OCI-LY7 (cell line): ENCODE measurements around the gene CHML. TPM values are rescaled to one million over a fixed set of nuclear protein-coding genes. Genes with fewer than 3 reads are reported as not detected.

Source experiments
- BruUV-seq: library from RNA; stranded (reverse); fragments of 400-500 nt; replicated peaks from 2 replicates; lab custom pipeline; 2021; lab: Mats Ljungman, UMichigan
- CTCF ChIA-PET: fragments of 300-600 bp; sonication (Branson Sonifier 250); formaldehyde crosslinking; loops from one replicate; lab custom pipeline; 2022; ENCODE audit warnings: antibody characterized with exemption; ENCODE audit not compliant: unreplicated experiment; lab: Charles Lee
- POLR2A ChIA-PET: fragments of 300-600 bp; sonication (Branson Sonifier 250); formaldehyde crosslinking; loops from one replicate; lab custom pipeline; 2022; ENCODE audit warnings: antibody characterized with exemption; lab: Charles Lee
- DNase-seq: peaks from one replicate; pipeline ENCODE4 v3.0.0-alpha.2; 2015; ENCODE audit warnings: low spot score
- H2AFZ ChIP-seq: fragments of 200-600 bp; sonication (generic), shearing (Covaris generic); 2 replicates; pipeline ENCODE4 v1.6.1; 2014; ENCODE audit warnings: mild to moderate bottlenecking, antibody characterized with exemption, low read length, moderate library complexity
- H3K27ac ChIP-seq: fragments of 200-600 bp; sonication (generic); 2 replicates; pipeline ENCODE4 v1.5.1; 2014; ENCODE audit warnings: mixed run types, low read depth, mild to moderate bottlenecking, moderate library complexity, low read length, inconsistent platforms; ENCODE audit not compliant: poor library complexity, severe bottlenecking
- H3K36me3 ChIP-seq: fragments of 200-600 bp; sonication (generic); 2 replicates; pipeline ENCODE4 v1.6.1; 2014; ENCODE audit warnings: mild to moderate bottlenecking, antibody characterized with exemption, low read length, moderate library complexity, mixed read lengths; ENCODE audit not compliant: insufficient read depth
- H3K4me1 ChIP-seq: fragments of 200-600 bp; sonication (generic); 2 replicates; pipeline ENCODE4 v1.5.1; 2014; ENCODE audit warnings: mild to moderate bottlenecking, low read length; ENCODE audit not compliant: insufficient read depth, poor library complexity, severe bottlenecking
- H3K4me2 ChIP-seq: fragments of 200-600 bp; sonication (generic); 2 replicates; pipeline ENCODE4 v1.6.1; 2014; ENCODE audit warnings: mild to moderate bottlenecking, low read length
- H3K4me3 ChIP-seq: fragments of 200-600 bp; sonication (generic); 2 replicates; pipeline ENCODE4 v1.5.1; 2014; ENCODE audit warnings: mild to moderate bottlenecking, low read depth, low read length; ENCODE audit not compliant: poor library complexity, severe bottlenecking
- H3K79me2 ChIP-seq: fragments of 200-600 bp; sonication (generic); 2 replicates; pipeline ENCODE4 v1.6.1; 2016; ENCODE audit warnings: low read depth, mild to moderate bottlenecking, low read length, moderate library complexity, mixed read lengths; ENCODE audit not compliant: insufficient read depth
- H3K9me2 ChIP-seq: fragments of 200-600 bp; sonication (generic); 2 replicates; pipeline ENCODE4 v1.6.1; 2016; ENCODE audit warnings: mild to moderate bottlenecking, low read length, mixed read lengths; ENCODE audit not compliant: insufficient read depth
- H3K9me3 ChIP-seq: fragments of 200-600 bp; sonication (generic); 2 replicates; pipeline ENCODE4 v1.6.1; 2014; ENCODE audit warnings: mild to moderate bottlenecking, mixed run types, low read length, mixed read lengths
- H4K20me1 ChIP-seq: fragments of 200-600 bp; sonication (generic); 2 replicates; pipeline ENCODE4 v1.6.1; 2014; ENCODE audit warnings: mild to moderate bottlenecking, antibody characterized with exemption, low read length, moderate library complexity, mixed read lengths; ENCODE audit not compliant: insufficient read depth
- EZH2phosphoT487 ChIP-seq: fragments of 200-600 bp; sonication (generic); IDR thresholded peaks from 2 replicates; pipeline ENCODE4 v1.6.1; 2018; ENCODE audit warnings: low read depth, borderline replicate concordance, mild to moderate bottlenecking, mixed run types, antibody characterized with exemption, low read length, moderate library complexity, mixed read lengths
- intact Hi-C: fragments of 100-400 bp; cut with micrococcal nuclease; formaldehyde crosslinking; loops from one replicate; pipeline ENCODE4 v1.10.0; 2022; ENCODE audit not compliant: unreplicated experiment
- total RNA-seq, 2 experiments: library from RNA; depleted of rRNA in 1 of 2; stranded (reverse); fragments of >200 nt in 1 of 2; shearing (Covaris generic) in 1 of 2; gene quantifications; 2 replicates each; pipeline ENCODE4 v1.2.3, GENCODE V29; 2014 to 2022
- TF ChIP-seq, protein P1 (sequence below): fragments of 200-600 bp; sonication (generic); conservative IDR thresholded peaks from 2 replicates; pipeline ENCODE4 v1.5.1; 2014; ENCODE audit warnings: mild to moderate bottlenecking, antibody characterized with exemption, low read length, moderate library complexity, mixed read lengths

CHML gene
- total RNA-seq, 2 experiments from 2014 or later, result 10.7 to 22.6 TPM

DNA sequence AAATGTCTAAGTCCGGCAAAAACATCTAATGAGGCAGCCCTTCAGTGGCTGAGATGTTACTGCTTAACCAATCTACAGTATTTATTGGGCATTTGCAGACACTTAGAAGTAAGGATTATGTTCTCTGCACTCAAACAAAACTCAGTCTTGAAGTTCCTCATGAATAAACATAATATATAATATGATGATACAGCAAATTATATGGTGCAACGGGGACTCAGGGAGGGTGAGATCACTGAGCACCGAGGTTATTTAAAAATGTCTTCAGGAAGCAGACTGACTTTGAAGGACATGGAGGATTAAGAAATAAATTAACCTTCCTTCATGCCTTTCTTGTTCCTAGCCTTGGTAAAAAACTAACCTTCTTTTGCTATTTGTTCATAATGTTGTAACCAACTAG, 39.8 kb upstream of the CHML start:
- H3K36me3 ChIP-seq, result no peaks in the 10 kb centered on the region
- BruUV-seq, result no TSS peak
- no peak overlapping the region for H3K4me2 ChIP-seq
- TF ChIP-seq, protein P1, sequence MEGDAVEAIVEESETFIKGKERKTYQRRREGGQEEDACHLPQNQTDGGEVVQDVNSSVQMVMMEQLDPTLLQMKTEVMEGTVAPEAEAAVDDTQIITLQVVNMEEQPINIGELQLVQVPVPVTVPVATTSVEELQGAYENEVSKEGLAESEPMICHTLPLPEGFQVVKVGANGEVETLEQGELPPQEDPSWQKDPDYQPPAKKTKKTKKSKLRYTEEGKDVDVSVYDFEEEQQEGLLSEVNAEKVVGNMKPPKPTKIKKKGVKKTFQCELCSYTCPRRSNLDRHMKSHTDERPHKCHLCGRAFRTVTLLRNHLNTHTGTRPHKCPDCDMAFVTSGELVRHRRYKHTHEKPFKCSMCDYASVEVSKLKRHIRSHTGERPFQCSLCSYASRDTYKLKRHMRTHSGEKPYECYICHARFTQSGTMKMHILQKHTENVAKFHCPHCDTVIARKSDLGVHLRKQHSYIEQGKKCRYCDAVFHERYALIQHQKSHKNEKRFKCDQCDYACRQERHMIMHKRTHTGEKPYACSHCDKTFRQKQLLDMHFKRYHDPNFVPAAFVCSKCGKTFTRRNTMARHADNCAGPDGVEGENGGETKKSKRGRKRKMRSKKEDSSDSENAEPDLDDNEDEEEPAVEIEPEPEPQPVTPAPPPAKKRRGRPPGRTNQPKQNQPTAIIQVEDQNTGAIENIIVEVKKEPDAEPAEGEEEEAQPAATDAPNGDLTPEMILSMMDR, result no peak
- TF ChIP-seq EZH2phosphoT487, result no peak
- no peaks in the 10 kb centered on the region for H3K79me2 ChIP-seq
- H3K4me1 ChIP-seq, result peaks cover 34% of the 10 kb centered on the region
- no peak overlapping the region for H3K4me3 ChIP-seq
- H3K9me2 ChIP-seq, result no peaks in the 10 kb centered on the region
- no peak overlapping the region for H2AFZ ChIP-seq
- ChIA-PET POLR2A (interaction anchor here (1.1 to 1.8 kb wide), 3 partner anchors 10 to 159 kb away, joined by 3 to 4 read pairs (median 4); no protein-coding TSS in a partner anchor), CTCF (no interaction called here)
- no peak for DNase-seq
- no peak overlapping the region for H3K27ac ChIP-seq
- H3K9me3 ChIP-seq, result 0 out of 2 replicates have a peak, but pooled peaks cover 6% of the 10 kb centered on the region
- intact Hi-C loops, result no loop called here
- no peaks in the 10 kb centered on the region for H4K20me1 ChIP-seq

GRCh38 chr1:241679404-241679803, 39.2 kb upstream of the CHML start:
- Histone ChIP-seq H3K79me2 (no peaks in the 10 kb centered on the region), H3K9me2 (no peaks in the 10 kb centered on the region), H3K4me2 (no peak overlapping the region), H3K9me3 (0 out of 2 replicates have a peak, but pooled peaks cover 6% of the 10 kb centered on the region), H3K4me1 (peaks cover 34% of the 10 kb centered on the region), H3K36me3 (no peaks in the 10 kb centered on the region), H3K4me3 (no peak overlapping the region), H3K27ac (no peak overlapping the region), H4K20me1 (no peaks in the 10 kb centered on the region), H2AFZ (no peak overlapping the region)
- BruUV-seq, result no TSS peak
- CTCF ChIA-PET, result no interaction called here
- DNase-seq, result no peak
- TF ChIP-seq EZH2phosphoT487, result no peak
- TF ChIP-seq, protein P1, result no peak
- POLR2A ChIA-PET, result interaction anchor here (0.6 to 1.8 kb wide), 9 partner anchors 8 to 1084 kb away, joined by 3 to 7 read pairs (median 4); partner anchors contain the start of genes CHML, KMO and OPN3
- intact Hi-C loops, result no loop called here

- Histone ChIP-seq H3K79me2 (no peaks in the 10 kb centered on the region), H2AFZ (no peak overlapping the region; the same call in 1 of the 2 replicates), H4K20me1 (no peaks in the 10 kb centered on the region), H3K4me2 (peak overlapping the region; percentile 59), H3K4me1 (peaks cover 34% of the 10 kb centered on the region), H3K4me3 (no peak overlapping the region), H3K9me3 (0 out of 2 replicates have a peak, but pooled peaks cover 6% of the 10 kb centered on the region), H3K9me2 (no peaks in the 10 kb centered on the region), H3K27ac (no peak overlapping the region), H3K36me3 (no peaks in the 10 kb centered on the region)
- no peak for DNase-seq
- POLR2A ChIA-PET, result interaction anchor here (0.6 to 1.6 kb wide), 14 partner anchors 9 to 1083 kb away, joined by 3 to 7 read pairs (median 3); partner anchors contain the start of genes CHML, KMO and OPN3
- intact Hi-C loops, result no loop called here
- BruUV-seq, result no TSS peak
- no peak for TF ChIP-seq EZH2phosphoT487
- TF ChIP-seq, protein P1, result no peak
- CTCF ChIA-PET, result no interaction called here
These were observed 38.4 kb upstream of the CHML start for GRCh38 chr1:241678536-241678935.
